Measurements from ENCODE around the gene BCL11B.

DNA sequence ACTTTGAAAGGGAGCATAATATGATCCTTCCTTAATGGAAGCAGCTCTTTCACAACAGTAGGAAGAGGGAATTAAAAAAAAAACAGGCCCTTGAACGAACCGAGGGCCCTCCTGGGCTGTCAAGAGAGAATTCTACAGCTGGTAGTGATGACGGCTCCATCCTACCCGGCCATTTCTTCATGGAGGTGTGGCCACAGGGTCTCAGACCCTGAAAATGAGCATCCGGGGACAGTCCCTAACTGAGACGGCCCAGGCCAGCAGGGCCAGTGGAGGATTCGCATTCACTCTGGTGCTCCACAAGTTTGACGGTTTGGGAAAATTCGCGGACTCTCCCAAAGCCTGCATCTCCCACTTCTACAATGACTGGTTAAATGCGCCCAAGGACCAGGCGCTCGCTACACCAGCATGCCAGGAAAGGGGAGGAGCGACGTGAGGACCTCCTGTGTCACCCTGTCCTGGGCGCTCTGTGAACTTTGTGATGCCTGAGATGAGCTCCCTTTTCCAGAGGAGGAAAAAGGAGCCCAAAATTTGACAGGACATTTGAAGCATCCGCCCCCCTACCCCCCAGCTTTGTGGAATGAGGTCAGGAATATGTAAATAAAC, 66.8 kb downstream of the BCL11B start:
- TF ChIP-seq POLR2A (IDR thresholded peaks at IDR 0.05; ENCODE audit: low read length) = no peak
- TF ChIP-seq GATA1 (IDR thresholded peaks at IDR 0.05; ENCODE audit: low read depth, low read length) = no peak

Measured in erythroblast (primary cell).